ENCODE data around the gene CLEC10A.

Gene CLEC10A

GRCh38 chr17:7064261-7064660, 15.8 kb downstream of the CLEC10A start:
- Histone ChIP-seq H3K4me3 (ENCODE audit: insufficient read depth in 1 of 2, low read depth in 1 of 2, low read length in 2 of 2) (no peak overlapping the region), H3K18ac (ENCODE audit: low read depth in 1 of 2, low read length in 2 of 2) (no peak overlapping the region), H3K14ac (ENCODE audit: low read length in 2 of 2) (no peak overlapping the region), H3K79me1 (replicated peaks; ENCODE audit: low read length, poor library complexity, severe bottlenecking) (no peaks in the 10 kb centered on the region), H3K36me3 (ENCODE audit: control insufficient read depth in 1 of 2, insufficient read depth in 2 of 2, low read depth in 1 of 2, low read length in 2 of 2) (no peaks in the 10 kb centered on the region), H2BK120ac (ENCODE audit: low read depth, low read length) (no peak overlapping the region), H3K9me3 (ENCODE audit: control insufficient read depth, low read length) (peaks cover 24% of the 10 kb centered on the region), H2BK5ac (ENCODE audit: low read depth, low read length, poor library complexity, severe bottlenecking) (no peak overlapping the region), H4K8ac (ENCODE audit: low read length) (no peak overlapping the region), H3K9ac (ENCODE audit: low read length) (no peak overlapping the region), H2AFZ (ENCODE audit: low read depth, low read length) (no peak overlapping the region), H2AK5ac (ENCODE audit: low read length, severe bottlenecking) (no peak overlapping the region), H3K27me3 (ENCODE audit: control insufficient read depth in 1 of 2, insufficient read depth in 1 of 2, low read length in 2 of 2) (peaks cover 0 to 40% of the 10 kb centered on the region in 2 experiments), H3K27ac (ENCODE audit: low read length, poor library complexity, severe bottlenecking) (peak overlapping the region; percentile 44), H2BK12ac (ENCODE audit: low read length in 2 of 2) (no peak overlapping the region), H3K4me1 (ENCODE audit: control insufficient read depth, insufficient read depth, low read depth, low read length) (peaks cover 16% of the 10 kb centered on the region), H4K91ac (ENCODE audit: low read length) (peak overlapping the region; percentile 50), H2BK15ac (ENCODE audit: low read depth, poor library complexity, severe bottlenecking) (no peak overlapping the region), H3K4ac (ENCODE audit: low read depth in 1 of 2, low read length in 2 of 2) (no peak overlapping the region), H3K4me2 (ENCODE audit: low read length, poor library complexity, severe bottlenecking) (no peak overlapping the region), H3K23ac (ENCODE audit: low read length in 2 of 2) (no peak overlapping the region)
- 70% methylated on average over 4 of the region's 4 CpGs for WGBS
- DNase-seq = no peak

GRCh38 chr17:7063518-7064094, 16.4 kb downstream of the CLEC10A start:
- H2BK120ac ChIP-seq (ENCODE audit: low read depth, low read length) = no peak overlapping the region
- H3K36me3 ChIP-seq (ENCODE audit: control insufficient read depth in 1 of 2, insufficient read depth in 2 of 2, low read depth in 1 of 2, low read length in 2 of 2) = no peaks in the 10 kb centered on the region
- H4K91ac ChIP-seq (ENCODE audit: low read length) = no peak overlapping the region
- no peak overlapping the region for H2AFZ ChIP-seq (ENCODE audit: low read depth, low read length)
- no peak for DNase-seq
- 50% methylated on average over 4 of the region's 6 CpGs for WGBS
- peaks cover 16% of the 10 kb centered on the region for H3K4me1 ChIP-seq (ENCODE audit: control insufficient read depth, insufficient read depth, low read depth, low read length)
- H3K27ac ChIP-seq (ENCODE audit: low read length, poor library complexity, severe bottlenecking) = peak overlapping the region; percentile 39
- H3K9ac ChIP-seq (ENCODE audit: low read length) = no peak overlapping the region
- H3K79me1 ChIP-seq (replicated peaks; ENCODE audit: low read length, poor library complexity, severe bottlenecking) = no peaks in the 10 kb centered on the region
- peaks cover 0 to 40% of the 10 kb centered on the region in 2 experiments for H3K27me3 ChIP-seq (ENCODE audit: control insufficient read depth in 1 of 2, insufficient read depth in 1 of 2, low read length in 2 of 2)
- no peak overlapping the region for H3K4ac ChIP-seq (ENCODE audit: low read depth in 1 of 2, low read length in 2 of 2)
- H2BK15ac ChIP-seq (ENCODE audit: low read depth, poor library complexity, severe bottlenecking) = no peak overlapping the region
- no peak overlapping the region for H3K4me3 ChIP-seq (ENCODE audit: insufficient read depth in 1 of 2, low read depth in 1 of 2, low read length in 2 of 2)
- no peak overlapping the region for H3K23ac ChIP-seq (ENCODE audit: low read length in 2 of 2)
- no peak overlapping the region for H2BK5ac ChIP-seq (ENCODE audit: low read depth, low read length, poor library complexity, severe bottlenecking)
- no peak overlapping the region for H2BK12ac ChIP-seq (ENCODE audit: low read length in 2 of 2)
- H3K9me3 ChIP-seq (ENCODE audit: control insufficient read depth, low read length) = peaks cover 18% of the 10 kb centered on the region
- H4K8ac ChIP-seq (ENCODE audit: low read length) = no peak overlapping the region
- H3K14ac ChIP-seq (ENCODE audit: low read length in 2 of 2) = no peak overlapping the region
- H3K4me2 ChIP-seq (ENCODE audit: low read length, poor library complexity, severe bottlenecking) = no peak overlapping the region
- no peak overlapping the region for H3K18ac ChIP-seq (ENCODE audit: low read depth in 1 of 2, low read length in 2 of 2)
- no peak overlapping the region for H2AK5ac ChIP-seq (ENCODE audit: low read length, severe bottlenecking)

GRCh38 chr17:7060165-7060891, 19.7 kb downstream of the CLEC10A start:
- Histone ChIP-seq H3K9ac (ENCODE audit: low read length) (no peak overlapping the region), H3K4me2 (ENCODE audit: low read length, poor library complexity, severe bottlenecking) (no peak overlapping the region), H2BK120ac (ENCODE audit: low read depth, low read length) (no peak overlapping the region), H2BK12ac (ENCODE audit: low read length in 2 of 2) (no peak overlapping the region), H3K23ac (ENCODE audit: low read length in 2 of 2) (no peak overlapping the region), H2AK5ac (ENCODE audit: low read length, severe bottlenecking) (no peak overlapping the region), H3K14ac (ENCODE audit: low read length in 2 of 2) (no peak overlapping the region), H3K27me3 (ENCODE audit: control insufficient read depth in 1 of 2, insufficient read depth in 1 of 2, low read length in 2 of 2) (peaks cover 0 to 31% of the 10 kb centered on the region in 2 experiments), H2AFZ (ENCODE audit: low read depth, low read length) (no peak overlapping the region), H3K9me3 (ENCODE audit: control insufficient read depth, low read length) (no peaks in the 10 kb centered on the region), H2BK5ac (ENCODE audit: low read depth, low read length, poor library complexity, severe bottlenecking) (no peak overlapping the region), H3K4me3 (ENCODE audit: insufficient read depth in 1 of 2, low read depth in 1 of 2, low read length in 2 of 2) (peak overlapping the region in 1 of 2 experiments; percentile 14), H3K79me1 (replicated peaks; ENCODE audit: low read length, poor library complexity, severe bottlenecking) (no peaks in the 10 kb centered on the region), H3K4me1 (ENCODE audit: control insufficient read depth, insufficient read depth, low read depth, low read length) (peaks cover 16% of the 10 kb centered on the region), H3K36me3 (ENCODE audit: control insufficient read depth in 1 of 2, insufficient read depth in 2 of 2, low read depth in 1 of 2, low read length in 2 of 2) (no peaks in the 10 kb centered on the region), H3K18ac (ENCODE audit: low read depth in 1 of 2, low read length in 2 of 2) (no peak overlapping the region), H4K91ac (ENCODE audit: low read length) (no peak overlapping the region), H3K4ac (ENCODE audit: low read depth in 1 of 2, low read length in 2 of 2) (no peak overlapping the region), H2BK15ac (ENCODE audit: low read depth, poor library complexity, severe bottlenecking) (no peak overlapping the region), H4K8ac (ENCODE audit: low read length) (no peak overlapping the region), H3K27ac (ENCODE audit: low read length, poor library complexity, severe bottlenecking) (peak overlapping the region; percentile 6)
- DNase-seq = peak; percentile 47
- WGBS = 28% methylated on average over 5 of the region's 6 CpGs

- H3K4me1 ChIP-seq (ENCODE audit: control insufficient read depth, insufficient read depth, low read depth, low read length) = peaks cover 10% of the 10 kb centered on the region
- no peak overlapping the region for H3K4me3 ChIP-seq (ENCODE audit: insufficient read depth in 1 of 2, low read depth in 1 of 2, low read length in 2 of 2)
- H3K36me3 ChIP-seq (ENCODE audit: control insufficient read depth in 1 of 2, insufficient read depth in 2 of 2, low read depth in 1 of 2, low read length in 2 of 2) = no peaks in the 10 kb centered on the region
- no peak overlapping the region for H2BK120ac ChIP-seq (ENCODE audit: low read depth, low read length)
- H2AFZ ChIP-seq (ENCODE audit: low read depth, low read length) = no peak overlapping the region
- no peak overlapping the region for H2BK5ac ChIP-seq (ENCODE audit: low read depth, low read length, poor library complexity, severe bottlenecking)
- H3K4ac ChIP-seq (ENCODE audit: low read depth in 1 of 2, low read length in 2 of 2) = no peak overlapping the region
- H2BK15ac ChIP-seq (ENCODE audit: low read depth, poor library complexity, severe bottlenecking) = no peak overlapping the region
- no peaks in the 10 kb centered on the region for H3K9me3 ChIP-seq (ENCODE audit: control insufficient read depth, low read length)
- no peak overlapping the region for H3K14ac ChIP-seq (ENCODE audit: low read length in 2 of 2)
- no peak overlapping the region for H3K23ac ChIP-seq (ENCODE audit: low read length in 2 of 2)
- WGBS = 72% methylated on average over 7 of the region's 7 CpGs
- no peak overlapping the region for H4K91ac ChIP-seq (ENCODE audit: low read length)
- H3K18ac ChIP-seq (ENCODE audit: low read depth in 1 of 2, low read length in 2 of 2) = no peak overlapping the region
- H3K27me3 ChIP-seq (ENCODE audit: control insufficient read depth in 1 of 2, insufficient read depth in 1 of 2, low read length in 2 of 2) = peaks cover 0 to 28% of the 10 kb centered on the region in 2 experiments
- H2AK5ac ChIP-seq (ENCODE audit: low read length, severe bottlenecking) = no peak overlapping the region
- H4K8ac ChIP-seq (ENCODE audit: low read length) = no peak overlapping the region
- no peak overlapping the region for H3K4me2 ChIP-seq (ENCODE audit: low read length, poor library complexity, severe bottlenecking)
- no peaks in the 10 kb centered on the region for H3K79me1 ChIP-seq (replicated peaks; ENCODE audit: low read length, poor library complexity, severe bottlenecking)
- H3K27ac ChIP-seq (ENCODE audit: low read length, poor library complexity, severe bottlenecking) = no peak overlapping the region
- H3K9ac ChIP-seq (ENCODE audit: low read length) = no peak overlapping the region
- H2BK12ac ChIP-seq (ENCODE audit: low read length in 2 of 2) = no peak overlapping the region
- peak; percentile 29 for DNase-seq
These were observed 21.1 kb downstream of the CLEC10A start for GRCh38 chr17:7058831-7059447.
